HG02938 (cell line): ENCODE results near the gene SMURF2.

Experiments used
- ATAC-seq: cut with Tn5 transposase; IDR thresholded peaks from one replicate; pipeline ENCODE4 v1.9.1; 2021; ENCODE audit warnings: mild to moderate bottlenecking, moderate library complexity; ENCODE audit not compliant: unreplicated experiment

The SMURF2 gene

DNA sequence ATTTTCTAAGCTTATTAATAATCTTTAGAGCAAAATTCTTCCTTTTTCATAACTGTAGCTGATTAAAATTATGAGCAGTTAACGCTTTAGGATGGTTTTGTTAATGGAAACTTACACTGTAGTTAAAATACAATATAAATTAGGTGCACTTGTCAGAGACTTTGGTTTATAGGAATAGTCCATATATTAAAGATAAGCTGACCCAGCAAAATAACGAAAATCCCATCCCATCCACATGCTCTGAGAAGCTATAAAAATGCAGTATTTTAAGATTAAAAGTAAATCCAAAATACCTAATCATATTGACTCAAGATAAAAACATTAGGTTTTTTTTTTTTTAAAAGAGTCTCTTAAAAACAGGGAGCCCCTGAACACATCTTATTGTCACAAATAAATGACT, 117.4 kb downstream of the SMURF2 start:
- ATAC-seq, result no peak

DNA sequence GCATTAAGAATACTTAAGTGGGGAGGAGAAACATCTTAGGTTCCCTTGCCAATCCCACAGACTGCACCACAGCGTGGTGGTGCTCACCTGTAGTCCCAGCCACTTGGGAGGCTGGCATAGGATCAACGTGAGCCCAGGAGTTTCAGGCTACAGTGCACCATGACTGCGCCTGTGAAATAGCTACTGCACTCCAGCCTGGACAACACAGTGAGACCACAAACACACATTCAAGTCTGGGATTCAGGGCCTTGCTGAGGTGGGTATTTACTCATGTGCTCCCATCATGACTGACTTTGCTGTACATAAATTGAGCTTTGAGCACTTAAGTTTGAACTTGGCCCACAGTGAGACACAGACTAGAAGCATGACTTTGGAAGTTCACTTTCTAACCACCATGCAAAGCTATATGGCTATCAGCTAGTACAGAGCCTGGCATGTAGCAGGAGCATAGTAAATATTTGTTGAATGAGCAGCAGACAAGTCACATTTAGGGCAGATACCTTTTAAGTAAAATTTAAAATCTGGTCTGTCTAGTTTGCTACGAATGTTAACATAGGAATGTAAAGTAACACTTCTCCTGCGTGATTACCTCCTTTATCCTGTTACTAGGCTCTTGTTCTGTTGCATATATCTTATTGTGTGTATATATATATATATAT, 121.9 kb downstream of the SMURF2 start:
- no peak for ATAC-seq

DNA sequence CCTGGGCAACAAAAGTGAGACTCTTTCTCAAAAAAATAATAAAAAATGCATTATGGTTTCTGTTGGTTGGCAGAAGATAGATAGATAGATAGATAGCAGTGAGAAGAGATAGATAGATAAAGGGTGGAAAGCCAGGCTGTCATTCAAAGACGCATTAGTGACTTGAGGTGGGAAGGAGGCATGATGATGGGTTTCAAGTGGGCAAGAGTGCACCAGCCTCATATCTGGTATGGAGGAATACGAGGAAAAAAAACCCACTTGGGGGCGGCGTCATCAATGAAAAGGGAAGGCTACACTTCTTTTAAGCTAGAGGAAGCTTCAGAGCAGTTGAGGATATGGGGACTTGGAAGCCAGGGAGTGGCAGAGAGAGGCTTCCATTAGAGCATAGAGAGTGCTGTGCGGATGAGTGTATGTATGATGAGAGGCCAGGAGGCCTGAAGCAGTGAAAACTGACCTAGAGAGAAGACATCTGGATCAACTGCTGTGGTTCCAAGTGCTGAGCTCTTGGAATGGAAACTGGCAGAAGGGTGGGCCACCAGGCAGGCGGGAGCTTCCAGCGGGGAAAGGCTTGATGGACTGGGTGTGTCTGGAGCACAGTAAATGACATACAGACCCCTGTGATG, 123.5 kb downstream of the SMURF2 start:
- ATAC-seq, result no peak

DNA sequence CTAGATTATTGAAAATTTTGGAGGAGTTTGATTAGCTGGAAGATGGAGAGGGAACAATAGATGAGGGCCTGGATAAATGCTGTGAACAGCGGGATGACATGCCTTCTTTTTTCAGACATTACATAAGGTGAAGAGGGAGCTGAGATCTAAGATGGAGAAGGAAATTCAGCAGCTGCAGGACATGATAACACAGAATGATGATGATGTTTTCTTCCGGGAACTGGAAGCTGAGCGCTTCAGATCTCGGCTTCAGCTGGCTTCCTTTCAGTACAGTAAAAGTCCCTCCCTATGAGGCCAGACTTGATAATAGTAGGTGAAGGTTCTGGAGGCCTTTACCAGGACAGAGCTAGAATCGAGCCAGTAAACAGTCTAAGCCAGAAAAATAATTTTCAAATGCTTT, 124.6 kb downstream of the SMURF2 start:
- no peak for ATAC-seq

DNA sequence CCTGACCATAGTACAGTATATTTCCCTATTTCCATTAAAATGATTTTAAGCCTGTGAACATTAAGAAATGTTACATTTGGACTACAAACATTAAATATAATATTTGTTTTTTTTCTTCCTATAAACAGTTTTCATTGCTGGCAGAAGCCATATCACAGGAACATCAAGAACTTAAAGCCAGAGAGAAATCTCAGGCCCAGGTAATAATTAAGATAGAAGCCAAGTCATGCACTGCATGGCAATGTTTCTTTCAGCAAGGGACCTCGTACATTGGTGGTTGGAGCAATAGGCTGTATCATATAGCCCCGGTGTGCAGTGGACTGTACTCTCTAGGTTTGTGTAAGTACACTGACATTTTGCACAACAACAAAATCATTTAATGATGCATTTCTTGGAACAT, 125.2 kb downstream of the SMURF2 start:
- no peak for ATAC-seq

DNA sequence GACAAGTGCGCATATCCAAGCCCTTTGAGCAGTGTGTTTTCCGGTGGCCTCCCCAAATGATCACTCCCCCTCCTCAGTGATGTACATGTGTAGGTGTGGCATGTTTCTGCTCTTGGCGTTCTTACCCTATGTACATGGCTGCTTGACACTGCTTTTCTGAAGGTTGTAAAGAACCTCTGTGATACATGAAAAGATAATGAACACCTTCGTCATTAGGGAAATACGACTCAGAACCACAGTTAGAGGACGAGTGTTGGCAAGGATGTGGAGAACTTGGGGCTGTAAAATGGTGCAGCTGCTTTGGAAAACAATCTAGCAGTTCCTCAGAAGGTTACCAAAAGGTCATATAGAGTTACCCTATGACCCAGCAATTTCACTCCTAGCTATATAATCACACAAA, 126.8 kb downstream of the SMURF2 start:
- no peak for ATAC-seq

DNA sequence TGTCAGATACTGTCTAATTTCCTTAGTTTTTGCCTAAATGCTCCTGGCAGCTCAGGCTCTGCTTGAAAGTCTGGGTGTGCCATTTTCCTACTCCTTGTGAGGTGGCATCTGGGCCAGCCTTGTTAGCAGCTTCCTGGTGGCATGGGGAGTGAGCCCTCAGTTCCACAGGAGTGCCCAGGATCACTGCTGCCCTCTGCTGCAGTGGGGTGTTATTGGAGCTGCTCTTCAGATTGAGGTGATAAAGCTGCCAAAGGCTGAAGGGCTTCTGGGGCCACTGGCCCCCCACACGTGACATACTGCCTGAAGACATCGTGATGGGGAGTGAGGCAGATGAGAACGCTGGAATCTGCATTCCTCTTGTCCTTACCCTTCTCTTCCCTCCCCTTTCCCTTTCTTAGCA, 127.9 kb downstream of the SMURF2 start:
- no peak for ATAC-seq

DNA sequence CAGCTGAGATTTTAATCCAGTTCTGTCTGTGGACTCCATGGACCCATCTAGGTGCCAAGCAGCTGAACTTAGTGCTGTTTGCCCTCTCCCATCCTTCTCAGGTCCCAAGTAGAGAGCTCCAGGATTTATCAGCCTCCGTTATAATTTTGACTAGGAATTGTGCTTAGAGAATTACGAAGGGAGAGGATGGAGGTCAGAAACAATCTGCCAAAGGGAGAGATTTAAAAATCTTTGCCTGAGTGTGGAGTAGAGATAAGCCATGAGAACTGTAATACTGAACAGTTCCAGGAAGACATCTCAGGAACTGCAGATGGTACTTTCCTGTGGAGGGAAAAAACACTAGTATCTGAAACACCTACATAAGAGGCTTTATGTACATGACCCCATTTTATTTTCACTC, 128.3 kb downstream of the SMURF2 start:
- ATAC-seq, result no peak

DNA sequence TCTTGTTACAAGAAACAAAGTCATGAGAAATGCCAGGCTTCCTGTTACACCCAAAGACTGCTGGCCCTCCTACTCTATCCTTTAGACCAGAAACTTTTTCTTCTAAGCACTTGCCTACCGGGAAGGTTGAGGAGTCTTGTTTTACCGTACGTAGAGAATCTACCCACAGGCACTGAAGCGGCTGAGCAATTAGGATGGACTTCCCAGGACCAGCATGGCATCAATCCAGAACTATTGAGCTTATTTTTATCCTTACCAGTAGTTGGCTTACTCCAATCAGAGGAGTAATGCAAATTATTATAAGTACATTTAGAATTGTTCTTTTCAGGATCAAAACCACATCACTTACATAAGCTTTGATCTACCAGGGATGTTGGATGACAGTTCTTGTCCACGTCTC, 129.7 kb downstream of the SMURF2 start:
- ATAC-seq, result no peak

DNA sequence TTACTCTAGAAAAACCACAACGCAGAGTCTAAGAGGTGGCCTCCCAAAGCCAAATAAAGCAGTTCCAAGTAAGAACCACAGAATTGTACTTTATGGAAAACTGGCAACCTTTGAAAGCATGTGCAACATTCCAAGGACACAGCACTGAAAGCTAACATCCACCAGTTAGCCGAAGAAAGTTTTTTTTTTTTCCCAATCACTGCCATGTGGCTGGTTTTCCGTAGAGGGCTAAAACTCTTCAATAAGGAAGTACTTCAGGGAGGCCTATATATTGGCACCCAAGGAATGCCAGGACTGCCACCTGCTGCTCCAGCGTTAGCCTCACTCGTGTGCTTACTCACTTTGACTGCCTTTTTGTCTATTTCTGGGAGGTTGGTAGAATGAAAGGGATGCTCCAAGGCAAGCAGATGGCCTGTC, 130.1 kb downstream of the SMURF2 start:
- ATAC-seq, result no peak

DNA sequence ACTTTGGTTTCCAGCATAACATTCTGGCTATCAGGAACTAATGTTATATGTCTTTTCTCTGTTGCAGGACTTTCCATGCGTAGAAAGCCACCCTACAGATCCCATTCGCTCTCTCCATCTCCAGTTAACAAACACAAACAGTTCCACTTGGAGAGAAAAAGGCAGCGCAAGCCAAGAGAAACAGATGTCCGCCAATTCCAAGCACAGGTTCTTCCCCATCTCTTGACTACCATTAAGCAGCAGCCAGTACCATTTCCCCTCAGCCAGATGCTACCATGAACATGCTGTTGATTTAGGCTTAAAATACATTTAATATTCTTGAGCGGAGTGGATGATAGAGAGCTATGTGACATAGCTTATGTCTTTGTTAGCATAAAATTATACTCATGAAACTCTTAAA, 132.9 kb downstream of the SMURF2 start:
- no peak for ATAC-seq

DNA sequence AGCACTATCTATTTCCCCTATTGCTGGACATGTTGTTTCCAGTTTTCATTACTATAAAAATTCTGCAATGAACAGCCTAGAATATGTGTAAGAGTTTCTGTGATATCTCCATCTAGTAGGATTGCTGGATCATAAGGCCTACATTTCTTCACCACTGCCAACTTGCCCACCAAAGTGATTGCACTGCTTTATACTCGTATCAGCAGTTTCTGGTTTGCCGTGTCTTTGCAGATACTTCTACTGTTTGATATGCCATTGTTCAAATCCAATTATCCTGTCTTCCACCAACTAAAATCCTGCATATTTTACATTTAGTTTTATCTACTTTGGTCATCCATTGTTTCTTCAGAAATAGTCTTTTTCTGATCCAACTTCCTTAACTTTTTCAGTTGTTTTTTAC, 134.2 kb downstream of the SMURF2 start:
- ATAC-seq, result no peak

DNA sequence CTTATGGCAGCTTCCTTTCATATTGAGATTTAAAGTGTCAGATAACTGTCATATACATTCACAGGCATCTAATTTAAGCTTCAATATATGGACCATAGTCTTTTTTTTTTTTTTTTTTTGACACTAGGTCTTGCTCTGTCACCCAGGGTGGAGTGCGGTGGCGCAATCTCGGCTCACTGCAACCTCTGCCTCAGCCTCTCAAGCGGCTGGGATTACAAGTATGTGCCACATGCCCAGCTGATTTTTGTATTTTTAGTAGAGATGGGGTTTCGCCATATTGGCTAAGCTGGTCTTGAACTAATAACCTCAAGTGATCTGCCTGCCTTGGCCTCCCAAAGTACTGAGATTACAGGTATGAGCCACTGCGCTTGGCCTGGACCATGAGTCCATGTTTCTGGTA, 141.7 kb downstream of the SMURF2 start:
- no peak for ATAC-seq

DNA sequence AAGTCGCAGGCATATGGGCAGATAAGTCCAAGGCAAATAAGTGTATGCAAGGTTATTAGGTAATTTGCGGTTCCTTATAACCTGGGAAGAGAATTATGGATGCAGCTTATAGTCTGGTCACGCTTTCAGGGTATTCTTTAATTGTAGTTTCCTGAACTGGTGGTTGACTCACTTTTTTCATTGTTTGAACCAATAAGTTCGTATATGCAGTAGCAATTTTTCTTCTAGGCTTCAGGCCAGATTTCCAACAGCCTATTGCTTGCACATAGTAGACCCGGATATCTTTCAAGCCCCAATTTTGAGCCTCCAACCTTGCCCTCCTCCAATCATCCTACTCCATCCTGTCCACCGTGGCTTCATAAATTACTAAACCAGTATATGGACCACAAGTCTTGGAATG, 142.5 kb downstream of the SMURF2 start:
- ATAC-seq, result no peak

DNA sequence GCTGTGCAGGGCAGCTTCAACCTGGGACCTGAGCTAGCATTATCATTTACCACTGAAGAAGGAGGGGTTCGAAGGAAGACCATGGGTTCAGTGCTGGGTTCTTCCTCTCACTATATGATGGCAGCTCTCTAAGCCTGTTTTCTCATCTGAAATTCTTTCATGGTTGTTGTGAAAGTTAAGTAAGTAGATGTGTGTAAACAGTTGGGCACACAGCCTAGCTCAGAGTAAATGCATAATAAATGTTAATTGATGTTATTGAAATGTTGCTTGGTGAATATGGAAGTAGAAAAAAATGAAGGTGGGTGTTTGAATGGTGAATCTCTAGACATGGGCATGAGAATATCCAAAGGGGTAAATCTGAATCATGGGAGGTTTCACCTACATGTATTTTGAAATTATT, 146.3 kb downstream of the SMURF2 start:
- ATAC-seq, result no peak

DNA sequence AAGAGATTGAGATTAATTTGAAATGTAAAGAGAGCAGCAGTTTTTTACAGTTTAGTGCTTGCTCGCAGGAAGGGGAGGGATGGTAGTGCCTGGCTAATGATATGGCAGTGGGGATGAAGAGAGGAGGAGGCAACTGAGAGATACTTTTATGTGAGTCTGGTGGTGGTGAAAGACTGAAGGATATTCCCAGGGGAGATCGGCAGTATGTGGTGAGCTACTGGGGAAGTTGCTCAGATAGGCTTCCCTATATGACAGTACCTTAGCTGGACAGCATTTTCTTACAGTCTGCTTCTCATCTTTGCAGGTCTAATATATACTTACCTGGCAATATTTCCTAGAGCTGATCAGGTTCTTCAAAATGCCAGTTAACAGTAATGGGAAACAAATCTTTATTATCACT, 146.7 kb downstream of the SMURF2 start:
- ATAC-seq, result no peak

DNA sequence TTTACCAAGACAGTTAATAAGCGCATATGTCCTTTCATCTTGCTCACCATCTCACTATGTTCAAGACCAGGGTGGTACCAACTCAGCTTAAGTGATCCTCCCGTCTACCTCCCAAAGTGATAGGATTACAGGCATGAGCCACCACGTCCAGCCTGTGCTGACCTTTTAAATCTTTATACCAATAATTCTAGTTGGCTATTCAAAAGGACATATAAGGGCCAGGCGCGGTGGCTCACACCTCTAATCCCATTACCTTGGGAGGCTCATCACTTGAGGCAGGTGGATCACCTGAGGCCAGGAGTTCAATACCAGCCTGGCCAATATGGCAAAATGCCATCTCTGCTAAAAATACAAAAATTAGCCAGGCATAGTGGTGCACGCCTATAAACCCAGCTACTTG, 152.9 kb downstream of the SMURF2 start:
- no peak for ATAC-seq

DNA sequence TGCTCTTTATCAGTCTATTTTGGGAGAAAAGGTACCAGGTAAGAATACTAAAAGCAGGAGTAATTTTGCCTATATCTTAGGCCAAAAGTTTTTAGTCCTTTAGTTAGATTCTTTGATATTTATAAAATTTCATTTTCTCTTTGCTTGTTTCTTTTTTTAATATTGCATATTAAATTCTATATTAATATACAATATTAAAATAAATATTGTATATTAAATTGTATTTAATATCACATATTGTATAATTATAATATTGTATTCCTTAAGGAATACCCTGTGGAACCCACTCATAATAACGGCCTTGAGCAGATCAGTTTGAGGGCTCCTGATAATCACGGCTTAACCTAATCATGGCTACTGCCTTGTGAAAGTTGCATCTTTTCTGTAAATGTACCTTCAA, 153.4 kb downstream of the SMURF2 start:
- ATAC-seq, result no peak

DNA sequence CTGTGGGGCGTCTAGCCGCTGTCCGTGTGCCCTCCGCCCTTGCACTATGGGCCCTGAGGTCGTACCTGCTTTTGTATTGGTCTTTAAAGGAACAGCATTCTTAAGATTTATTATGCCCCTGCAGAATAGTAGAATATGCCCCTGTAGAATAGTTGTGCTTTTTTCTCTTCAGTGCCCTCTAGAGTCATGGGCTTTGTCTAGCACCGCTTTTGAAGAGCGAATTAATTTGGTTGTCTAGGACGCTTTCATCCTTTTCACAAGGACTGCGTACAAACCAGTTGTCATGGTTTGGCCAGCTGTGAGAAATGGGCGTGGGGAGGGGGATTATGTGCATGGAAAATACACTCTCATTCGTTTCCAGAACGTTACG, 154.7 kb downstream of the SMURF2 start:
- ATAC-seq, result peak; percentile 16

DNA sequence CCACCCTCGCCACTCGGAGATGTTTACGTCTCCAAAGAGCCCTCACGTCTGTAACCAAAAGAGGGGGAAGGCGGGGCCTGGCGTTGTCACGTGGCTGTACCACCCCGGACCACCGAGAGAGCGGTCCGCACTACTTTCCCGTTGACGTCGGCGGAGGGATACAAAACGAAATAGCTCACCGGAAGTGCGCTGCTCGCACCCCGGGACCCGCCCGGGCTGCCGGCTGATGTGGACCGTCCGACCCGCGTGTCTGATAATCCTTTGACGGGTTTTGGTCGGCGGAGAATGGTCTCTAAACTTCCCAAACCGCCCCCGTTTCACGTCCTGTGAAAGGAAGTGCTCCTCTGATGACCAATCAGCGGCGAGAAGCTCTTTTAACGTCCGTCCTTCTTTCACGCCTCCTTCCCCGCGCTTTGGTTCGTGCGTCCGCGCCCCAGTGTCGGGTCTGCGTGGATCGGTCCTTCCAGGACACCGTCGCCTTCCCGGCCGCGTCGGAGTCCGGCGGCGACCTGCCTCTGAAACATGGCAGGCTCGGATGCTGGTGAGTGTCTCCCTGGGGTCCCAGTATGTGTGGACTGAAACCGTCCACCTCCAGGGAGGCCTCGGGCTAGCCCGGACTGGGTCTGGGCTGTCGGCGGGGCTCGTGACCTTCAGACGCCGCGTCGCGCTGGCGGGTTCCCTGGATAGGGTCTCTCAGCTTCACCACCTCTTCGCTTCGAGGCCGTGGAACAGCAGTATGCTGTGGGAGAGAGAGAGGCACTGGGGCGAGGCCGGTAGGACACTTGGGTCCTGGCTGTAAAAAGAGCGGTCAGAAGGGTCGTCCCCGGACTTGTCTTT, 155.3 kb downstream of the SMURF2 start, which contains the start of gene CEP95:
Gene CEP95 (plus strand): TSS at position 402 of the 837 bp plus-strand sequence. CDS start 121 bp downstream, at position 523.
- ATAC-seq, result peak; percentile 58

DNA sequence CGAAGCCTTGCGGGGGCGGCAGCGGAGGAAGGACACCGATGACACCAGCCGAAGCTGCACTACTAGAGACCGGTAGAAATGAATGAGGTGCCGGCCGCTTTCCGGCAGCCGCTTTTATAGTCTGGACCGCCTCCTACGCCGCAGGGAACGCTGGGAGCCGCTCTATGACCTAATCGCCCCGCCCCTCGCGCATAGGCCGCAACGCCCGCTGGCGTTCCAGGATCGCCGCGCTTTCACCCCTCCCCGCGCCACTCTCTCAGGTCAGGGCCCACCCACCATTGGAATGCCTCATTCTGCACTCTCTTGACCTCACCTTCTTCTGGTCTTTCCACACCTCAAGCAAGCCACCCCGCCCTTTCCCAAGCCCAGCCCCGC, 155.9 kb downstream of the SMURF2 start, which contains the start of gene DDX5:
Gene DDX5 (minus strand): TSS at position 89 of the 375 bp plus-strand sequence. CDS start 170 bp downstream, outside the sequence.
- ATAC-seq, result peak; percentile 48
